K562 (cell line): ENCODE measurements around the gene GALM. TPM values are rescaled to one million over a fixed set of nuclear protein-coding genes. Genes with fewer than 3 reads are reported as not detected.

Source experiments
- FOXM1 ChIP-seq, 2 experiments: fragments of 450-650 bp in 1 of 2; sonication (generic) in 1 of 2; formaldehyde crosslinking in 1 of 2; IDR thresholded peaks; 2 replicates each; pipeline versions ENCODE4 v1.6.1 to v1.9.0; 2017 to 2022; ENCODE audit warnings: low read depth in 2 of 2, mild to moderate bottlenecking in 2 of 2, missing genetic modification reagents in 1 of 2, moderate library complexity in 1 of 2
- NCOR1 ChIP-seq: fragments of 450-650 bp; IDR thresholded peaks from 2 replicates; pipeline ENCODE4 v1.6.1; 2016; ENCODE audit warnings: mild to moderate bottlenecking, moderate library complexity
- RBFOX2 ChIP-seq: fragments of 200-400 bp; formaldehyde crosslinking; IDR thresholded peaks from 2 replicates; pipeline ENCODE4 v1.6.1; 2017; ENCODE audit warnings: low read depth, mild to moderate bottlenecking, low read length, moderate library complexity
- RCOR1 ChIP-seq, 2 experiments: IDR thresholded peaks; 2 replicates each; pipeline ENCODE4 v1.6.1; 2012; ENCODE audit warnings: low read depth in 2 of 2, low read length in 2 of 2, borderline replicate concordance in 1 of 2, improper control_type of control experiment in 1 of 2
- polyA plus RNA-seq, 8 experiments: library from polyadenylated mRNA; depleted of rRNA in 4 of 8; stranded (reverse) in 5 of 8; unstranded in 3 of 8; fragments of >200 nt; fragmentation: Nextera tagmentation in 2 of 8; fragmentation: Illumina TruSeq in 1 of 8; extraction: Ambion mirVana in 2 of 8; extraction: Trizol in 1 of 8; gene quantifications; 2 replicates each; pipeline versions ENCODE4 v1.2.1 to v1.2.3, GENCODE V29; 2011 to 2014; ENCODE audit warnings: inconsistent platforms in 1 of 8, missing spikeins in 1 of 8
- total RNA-seq, 7 experiments: library from RNA; depleted of rRNA in 6 of 7; stranded (reverse); fragments of >200 nt in 6 of 7; fragmentation: Illumina TruSeq in 2 of 7; extraction: Trizol in 2 of 7; gene quantifications; 2 replicates each; pipeline versions ENCODE4 v1.2.1 to v1.2.3, GENCODE V29; 2011 to 2021; ENCODE audit warnings: low replicate concordance in 1 of 7
- TF ChIP-seq, protein P1 (sequence below), 2 experiments: fragments of 450-650 bp in 1 of 2; IDR thresholded peaks; 2 replicates each; pipeline ENCODE4 v1.6.1; 2011 to 2017; ENCODE audit warnings: low read depth in 2 of 2, antibody characterized with exemption in 1 of 2, borderline replicate concordance in 1 of 2, low read length in 1 of 2, mild to moderate bottlenecking in 1 of 2, mixed read lengths in 1 of 2; ENCODE audit not compliant: control insufficient read depth in 1 of 2

The GALM gene
- total and polyA plus RNA-seq, 9 of the 15 experiments (the other 6 are each of a cell fraction or from before 2014, with no cell fraction given): 22.1 to 51.7 (median 27.9) TPM

DNA sequence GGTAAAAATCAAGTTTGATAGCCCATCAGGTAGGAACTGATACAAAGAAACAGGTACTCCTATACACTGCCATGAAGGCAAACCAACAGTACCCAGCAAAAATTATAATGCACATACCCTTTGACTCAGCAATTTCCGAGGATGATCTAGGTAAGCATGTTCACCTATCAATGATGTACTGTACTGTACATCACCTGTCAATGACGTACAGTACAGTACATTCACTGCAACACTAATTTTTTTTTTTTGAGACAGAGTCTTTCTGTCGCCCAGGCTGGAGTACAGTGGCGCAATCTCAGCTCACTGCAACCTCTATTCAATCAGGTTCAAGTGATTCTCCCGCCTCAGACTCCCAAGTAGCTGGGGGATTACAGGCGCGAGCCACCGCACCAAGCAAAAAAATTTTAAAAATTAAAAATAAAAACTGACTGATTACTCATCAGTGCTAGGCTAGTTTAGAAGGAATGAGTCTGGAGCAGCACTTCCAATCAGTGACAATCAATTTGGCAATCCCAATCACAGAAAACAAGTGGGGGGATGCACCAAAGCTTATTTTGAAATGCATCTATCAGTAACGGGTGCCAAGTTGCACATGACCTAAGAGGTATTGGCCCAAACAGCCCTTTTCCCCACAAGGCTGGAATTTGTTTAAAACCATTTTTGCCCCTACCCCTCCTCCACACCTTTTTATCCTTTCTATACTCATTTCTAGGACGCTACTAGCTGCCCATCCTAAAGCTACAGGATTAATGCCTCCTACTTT lies 77.1 kb downstream of the GALM start (continued):
- TF ChIP-seq, protein P1, sequence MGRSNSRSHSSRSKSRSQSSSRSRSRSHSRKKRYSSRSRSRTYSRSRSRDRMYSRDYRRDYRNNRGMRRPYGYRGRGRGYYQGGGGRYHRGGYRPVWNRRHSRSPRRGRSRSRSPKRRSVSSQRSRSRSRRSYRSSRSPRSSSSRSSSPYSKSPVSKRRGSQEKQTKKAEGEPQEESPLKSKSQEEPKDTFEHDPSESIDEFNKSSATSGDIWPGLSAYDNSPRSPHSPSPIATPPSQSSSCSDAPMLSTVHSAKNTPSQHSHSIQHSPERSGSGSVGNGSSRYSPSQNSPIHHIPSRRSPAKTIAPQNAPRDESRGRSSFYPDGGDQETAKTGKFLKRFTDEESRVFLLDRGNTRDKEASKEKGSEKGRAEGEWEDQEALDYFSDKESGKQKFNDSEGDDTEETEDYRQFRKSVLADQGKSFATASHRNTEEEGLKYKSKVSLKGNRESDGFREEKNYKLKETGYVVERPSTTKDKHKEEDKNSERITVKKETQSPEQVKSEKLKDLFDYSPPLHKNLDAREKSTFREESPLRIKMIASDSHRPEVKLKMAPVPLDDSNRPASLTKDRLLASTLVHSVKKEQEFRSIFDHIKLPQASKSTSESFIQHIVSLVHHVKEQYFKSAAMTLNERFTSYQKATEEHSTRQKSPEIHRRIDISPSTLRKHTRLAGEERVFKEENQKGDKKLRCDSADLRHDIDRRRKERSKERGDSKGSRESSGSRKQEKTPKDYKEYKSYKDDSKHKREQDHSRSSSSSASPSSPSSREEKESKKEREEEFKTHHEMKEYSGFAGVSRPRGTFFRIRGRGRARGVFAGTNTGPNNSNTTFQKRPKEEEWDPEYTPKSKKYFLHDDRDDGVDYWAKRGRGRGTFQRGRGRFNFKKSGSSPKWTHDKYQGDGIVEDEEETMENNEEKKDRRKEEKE (IDR thresholded peaks at IDR 0.05; ENCODE audit: borderline replicate concordance in 1 of 2, control insufficient read depth in 1 of 2, low read depth in 2 of 2, low read length in 1 of 2): peak in 1 of 2 experiments; percentile 59; a peak in 2 of 4 replicates
- TF ChIP-seq RCOR1 (IDR thresholded peaks at IDR 0.05; ENCODE audit: borderline replicate concordance in 1 of 2, low read depth in 2 of 2, low read length in 2 of 2): 0 out of 4 replicates have a peak, but pooled peaks of 1 of the 2 experiments have one; percentile 4
- TF ChIP-seq FOXM1 (IDR thresholded peaks at IDR 0.05; ENCODE audit: low read depth): no peak
- TF ChIP-seq FOXM1 (CRISPR knock-in tag; IDR thresholded peaks at IDR 0.05; ENCODE audit: low read depth): 0 out of 2 replicates have a peak, but pooled peaks have one; percentile 60
- peak; percentile 41 for TF ChIP-seq RBFOX2
- TF ChIP-seq NCOR1: no peak
